RPMI7951 (cell line): Measurements from ENCODE around the gene TTC16. TPM values are rescaled to one million over a fixed set of nuclear protein-coding genes. Genes with fewer than 3 reads are reported as not detected.

Experiments used
- DNase-seq: peaks from one replicate; pipeline ENCODE4 v3.0.0-alpha.2; 2012; ENCODE audit warnings: low read depth
- total RNA-seq: library from RNA; depleted of rRNA; stranded (reverse); fragments of >200 nt; shearing (Covaris generic); gene quantifications from 2 replicates; pipeline ENCODE4 v1.2.3, GENCODE V29; 2014; rRNA removed

The TTC16 gene
- total RNA-seq = not detected in 2 replicates

DNA sequence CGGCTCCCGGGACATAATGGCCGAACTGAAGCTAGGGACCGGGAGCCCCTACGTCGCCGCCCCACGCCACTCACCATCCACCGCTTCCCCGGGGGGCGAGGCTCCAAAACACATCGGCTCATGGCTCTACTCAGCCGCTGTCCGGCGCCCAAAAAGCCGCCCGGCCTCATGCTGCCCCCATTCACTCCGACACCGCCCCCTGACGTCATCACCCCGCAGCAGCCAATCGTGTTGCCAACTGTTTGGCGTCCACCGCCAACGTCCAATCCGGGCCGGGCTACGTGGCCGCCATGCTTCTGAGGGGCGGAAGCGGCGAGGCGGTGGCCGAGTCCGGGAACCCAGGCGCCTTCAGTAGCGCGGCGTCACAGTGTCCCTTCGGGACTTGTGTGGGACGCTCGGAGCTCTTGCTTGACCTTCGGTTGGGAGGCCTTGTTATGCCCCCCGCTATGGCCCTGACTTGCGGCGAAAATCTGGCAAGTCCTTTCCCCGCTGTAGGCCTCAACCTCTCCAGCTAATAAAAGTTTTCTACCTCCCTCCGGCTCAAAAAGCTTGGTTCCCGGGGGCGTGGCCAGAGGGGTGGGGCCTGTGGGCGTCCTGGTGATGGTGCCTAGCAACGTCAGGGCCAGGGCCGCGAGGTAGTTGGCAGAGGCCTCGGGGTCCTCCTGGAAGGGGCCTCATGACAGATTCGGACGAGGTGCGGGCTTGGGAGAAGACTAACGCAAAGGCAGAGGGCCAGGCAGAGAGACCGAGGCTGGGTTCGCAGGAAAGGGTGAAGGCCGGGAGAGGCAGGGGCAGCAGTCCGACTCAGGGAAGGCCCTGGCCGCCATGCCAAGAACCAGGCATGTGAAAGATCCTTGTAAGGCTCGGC is at the start of gene TTC16, which contains the start of gene PTRH1:
TSS of gene TTC16 (plus strand) at position 610 of the 868 bp plus-strand sequence. CDS start at position 677, 67 bp downstream.
TSS of gene PTRH1 (minus strand) at position 194 of the 868 bp plus-strand sequence. CDS start at position 170, 24 bp downstream.
- peak; percentile 92 for DNase-seq

DNA sequence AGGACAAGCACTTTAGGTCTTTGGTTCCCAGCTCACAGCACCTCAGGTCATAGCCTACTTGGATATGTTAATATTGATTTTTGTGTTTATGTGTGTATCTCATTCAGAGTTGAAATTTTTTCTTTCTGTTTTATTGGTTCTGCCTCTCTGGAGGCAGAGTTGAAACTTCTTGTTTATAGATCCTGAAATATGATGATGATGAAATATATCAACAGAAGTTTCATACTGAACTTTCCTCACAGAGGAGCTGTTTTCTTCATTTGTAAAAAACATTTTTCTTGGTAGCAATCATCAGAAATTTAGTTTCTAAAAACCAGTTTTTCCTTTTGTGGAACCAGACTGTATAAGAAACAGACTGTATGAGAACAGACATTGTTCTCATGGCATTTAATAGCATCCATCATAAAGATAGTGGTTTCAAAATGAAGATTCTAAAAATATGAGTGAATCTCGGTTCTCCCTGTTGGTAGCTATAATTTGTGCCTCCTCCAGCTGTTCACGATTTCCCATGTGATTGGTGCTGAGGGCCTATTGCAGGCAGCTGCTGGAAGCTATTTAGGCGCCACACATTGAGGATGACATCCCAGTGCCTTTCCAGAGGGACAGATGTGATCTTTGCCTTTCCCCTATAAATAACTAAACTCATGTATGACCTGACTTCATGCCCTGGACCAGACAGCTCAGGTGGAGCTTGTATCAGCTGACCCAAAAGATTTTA is 48.6 kb upstream of the TTC16 start:
- DNase-seq = no peak

GRCh38 chr9:127667906-127668305 is 48.0 kb upstream of the TTC16 start:
- DNase-seq = no peak

- no peak for DNase-seq
Measured at GRCh38 chr9:127673234-127673633, 42.6 kb upstream of the TTC16 start.

- DNase-seq = no peak
Measured at GRCh38 chr9:127676638-127677037, 39.2 kb upstream of the TTC16 start.

DNA sequence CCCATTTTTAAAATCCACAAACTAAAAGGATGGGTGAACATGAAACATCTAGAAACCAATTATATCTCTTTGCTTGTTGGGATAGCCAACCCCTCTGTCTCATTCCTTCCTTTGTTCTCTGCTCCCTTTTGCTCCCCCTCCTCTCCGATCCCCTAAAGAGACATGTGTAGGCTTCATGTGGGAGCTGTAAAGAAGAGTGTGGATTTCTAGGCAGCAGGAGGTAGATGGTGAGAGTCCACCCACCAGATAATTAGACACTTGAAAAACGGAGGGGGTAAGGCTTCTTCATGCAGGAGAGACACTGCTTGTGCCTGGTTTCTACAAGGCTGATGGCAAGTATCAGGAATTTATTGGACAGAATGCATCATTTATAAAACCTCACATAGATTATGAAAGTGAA is 36.4 kb upstream of the TTC16 start:
- no peak for DNase-seq

- DNase-seq = no peak
Measured at GRCh38 chr9:127680226-127680625, 35.7 kb upstream of the TTC16 start.

GRCh38 chr9:127680846-127681245 is 35.0 kb upstream of the TTC16 start:
- DNase-seq = no peak

GRCh38 chr9:127682351-127683136 is 33.3 kb upstream of the TTC16 start:
- no peak for DNase-seq

- DNase-seq = peak; percentile 54
Measured at GRCh38 chr9:127683723-127684122, 32.2 kb upstream of the TTC16 start.

- peak; percentile 82 for DNase-seq
Measured at GRCh38 chr9:127684576-127684975, 31.3 kb upstream of the TTC16 start.

- DNase-seq = no peak
Measured at GRCh38 chr9:127686461-127687393, 29.2 kb upstream of the TTC16 start.

- DNase-seq = peak; percentile 71
Measured at GRCh38 chr9:127689329-127690000, 26.4 kb upstream of the TTC16 start.

DNA sequence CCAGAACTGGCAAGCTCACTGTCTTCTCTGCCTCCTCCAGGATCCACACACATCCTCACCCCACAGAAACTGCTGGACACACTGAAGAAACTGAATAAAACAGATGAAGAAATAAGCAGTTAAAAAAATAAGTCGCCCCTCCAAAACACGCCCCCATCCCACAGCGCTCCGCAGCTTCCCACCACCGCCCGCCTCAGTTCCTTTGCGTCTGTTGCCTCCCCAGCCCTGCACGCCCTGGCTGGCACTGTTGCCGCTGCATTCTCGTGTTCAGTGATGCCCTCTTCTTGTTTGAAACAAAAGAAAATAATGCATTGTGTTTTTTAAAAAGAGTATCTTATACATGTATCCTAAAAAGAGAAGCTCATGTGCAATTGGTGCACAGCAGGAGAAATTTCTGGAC is 25.1 kb upstream of the TTC16 start:
- no peak for DNase-seq

DNA sequence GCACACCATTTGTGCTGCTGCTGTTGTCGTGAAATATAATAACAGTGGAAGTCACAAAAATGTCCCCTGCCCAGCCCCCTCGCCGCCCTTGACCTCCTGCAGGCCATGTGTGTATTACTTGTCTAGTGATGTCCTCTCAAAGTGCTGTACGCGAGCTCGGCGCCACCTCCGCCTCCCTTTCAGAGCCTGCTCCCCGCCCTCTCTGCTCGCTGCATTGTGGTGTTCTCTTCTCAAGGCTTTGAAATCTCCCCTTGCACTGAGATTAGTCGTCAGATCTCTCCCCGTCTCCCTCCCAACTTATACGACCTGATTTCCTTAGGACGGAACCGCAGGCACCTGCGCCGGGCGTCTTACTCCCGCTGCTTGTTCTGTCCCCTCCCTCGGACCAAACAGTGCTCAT is 23.8 kb upstream of the TTC16 start:
- no peak for DNase-seq

- no peak for DNase-seq
Measured at GRCh38 chr9:127693143-127693542, 22.7 kb upstream of the TTC16 start.

DNA sequence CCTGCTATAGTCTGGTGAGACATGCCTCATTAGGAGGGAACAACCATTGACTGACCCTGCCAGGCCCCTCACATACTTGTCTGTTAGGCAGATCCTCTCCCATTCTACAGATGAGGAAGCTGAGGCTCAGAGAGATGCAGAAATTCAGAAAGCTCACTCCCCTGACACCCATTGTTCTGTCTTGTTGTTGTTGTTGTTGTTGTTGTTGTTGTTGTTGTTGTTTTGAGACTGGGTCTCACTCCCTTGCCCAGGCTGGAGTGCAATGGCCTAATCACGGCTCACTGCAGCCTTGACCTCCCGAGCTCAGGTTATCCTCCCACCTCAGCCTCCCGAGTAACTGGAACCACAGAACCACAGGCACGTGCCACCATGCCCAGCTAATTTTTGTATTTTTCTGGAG is 22.2 kb upstream of the TTC16 start:
- no peak for DNase-seq

DNA sequence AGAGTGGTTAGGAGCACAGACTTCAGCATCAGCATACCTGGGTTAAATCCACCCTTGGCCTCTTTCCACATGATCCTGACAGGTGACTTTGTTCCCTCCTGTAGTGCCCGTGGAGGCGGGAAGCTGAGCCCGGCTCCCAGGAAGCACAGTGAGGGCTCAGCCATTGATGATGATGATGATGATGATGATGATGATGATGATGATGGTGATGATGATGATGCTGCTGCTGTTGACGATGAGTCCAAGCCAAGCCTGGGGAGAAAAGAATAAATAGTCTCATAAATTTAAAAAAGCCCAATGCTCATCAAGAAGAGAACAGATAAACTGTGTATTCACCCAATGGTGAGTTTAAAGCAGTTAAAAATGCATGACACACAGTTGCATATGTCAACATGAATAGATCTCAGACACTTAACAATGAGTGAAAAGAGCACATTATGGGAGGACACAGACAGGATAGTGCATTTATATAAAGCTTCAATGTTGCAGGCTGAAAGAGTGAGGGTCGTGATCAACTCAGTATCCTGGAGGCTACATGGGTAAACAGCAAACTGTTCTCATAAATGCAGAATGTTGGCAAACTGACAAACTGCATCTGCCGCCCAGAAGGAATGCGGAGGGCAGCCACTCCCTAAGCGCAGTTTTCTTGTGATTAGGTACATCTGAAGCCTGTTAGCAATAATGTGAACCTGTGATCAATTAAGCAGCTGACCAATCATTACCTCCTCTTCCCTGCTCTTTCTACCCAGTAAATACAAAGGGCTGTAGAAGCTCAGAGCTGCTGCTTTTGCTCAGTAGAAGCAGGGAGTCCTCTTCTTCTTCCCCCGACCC is 20.8 kb upstream of the TTC16 start:
- DNase-seq = no peak

DNA sequence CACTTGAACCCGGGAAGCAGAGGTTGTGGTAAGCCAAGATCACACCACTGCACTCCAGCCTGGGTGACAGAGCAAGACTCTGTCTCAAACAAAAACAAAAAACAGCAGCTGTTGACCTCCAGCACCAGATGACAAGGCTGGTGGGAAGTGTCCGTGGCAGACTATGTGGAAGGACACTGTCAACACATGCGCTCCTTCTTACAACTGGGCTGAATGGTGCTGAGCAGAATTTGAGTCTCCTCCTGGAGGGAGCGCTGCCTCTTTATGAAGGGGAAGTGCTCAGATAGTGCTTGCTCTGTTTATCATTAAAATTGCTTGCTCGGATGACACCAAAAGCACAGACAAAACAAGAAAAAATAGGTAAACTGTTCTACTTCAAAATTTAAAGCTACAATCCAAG is 18.3 kb upstream of the TTC16 start:
- no peak for DNase-seq
